ES-I3 (cell line): ENCODE results near the gene CAST.

Experiments
- H3K36me3 ChIP-seq: 2 replicates; pipeline ENCODE4 v1.6.1; 2013; ENCODE audit warnings: mild to moderate bottlenecking, low read length, control low read depth, moderate library complexity; ENCODE audit not compliant: insufficient read depth
- H3K4me1 ChIP-seq: 2 replicates; pipeline ENCODE4 v1.6.1; 2013; ENCODE audit warnings: mild to moderate bottlenecking, control low read depth, low read length; ENCODE audit not compliant: insufficient read depth
- H3K9ac ChIP-seq: 2 replicates; pipeline ENCODE4 v1.6.1; 2013; ENCODE audit warnings: low read depth, mild to moderate bottlenecking, low read length, moderate library complexity
- H3K9me3 ChIP-seq: 2 replicates; pipeline ENCODE4 v1.6.1; 2013; ENCODE audit warnings: mild to moderate bottlenecking, low read length, moderate library complexity; ENCODE audit not compliant: control insufficient read depth, insufficient read depth

CAST gene

GRCh38 chr5:96720408-96720807, 58.2 kb downstream of the CAST start:
- Histone ChIP-seq H3K36me3 (no peaks in the 10 kb centered on the region), H3K9me3 (no peaks in the 10 kb centered on the region), H3K9ac (no peak overlapping the region), H3K4me1 (no peaks in the 10 kb centered on the region; the same call in 1 of the 2 replicates)

DNA sequence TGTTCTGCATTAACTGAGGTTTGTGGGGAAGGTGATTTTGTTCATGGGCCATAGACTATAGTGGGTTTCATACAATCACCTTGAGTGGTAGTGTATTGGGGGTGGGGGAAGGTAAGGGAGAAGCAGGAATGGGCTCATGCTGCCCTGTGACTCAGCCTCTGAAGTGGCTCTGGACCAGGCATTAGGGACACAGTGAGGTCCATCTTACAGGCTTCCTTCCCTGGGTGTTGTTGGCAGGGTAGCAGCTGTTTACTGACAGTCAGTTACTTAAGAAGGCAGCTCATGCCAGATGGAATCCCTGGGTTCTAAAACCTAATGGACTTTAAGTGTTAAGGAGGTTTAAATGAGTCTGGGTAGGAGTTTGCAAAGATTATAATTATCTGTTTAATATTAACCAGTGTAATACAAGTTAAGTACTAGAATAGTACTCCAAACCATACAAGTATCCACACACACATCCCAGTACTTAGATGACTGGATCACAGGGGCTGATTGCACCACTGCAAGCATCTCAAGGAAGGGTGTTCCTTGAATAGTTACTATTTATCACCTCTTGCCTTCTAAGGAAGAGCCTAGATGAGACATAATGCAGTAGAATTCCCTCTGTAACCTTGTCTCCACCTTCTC, 59.3 kb downstream of the CAST start:
- H3K9ac ChIP-seq = no peak overlapping the region
- H3K9me3 ChIP-seq = no peaks in the 10 kb centered on the region
- H3K36me3 ChIP-seq = no peaks in the 10 kb centered on the region
- no peaks in the 10 kb centered on the region; the same call in 1 of the 2 replicates for H3K4me1 ChIP-seq

DNA sequence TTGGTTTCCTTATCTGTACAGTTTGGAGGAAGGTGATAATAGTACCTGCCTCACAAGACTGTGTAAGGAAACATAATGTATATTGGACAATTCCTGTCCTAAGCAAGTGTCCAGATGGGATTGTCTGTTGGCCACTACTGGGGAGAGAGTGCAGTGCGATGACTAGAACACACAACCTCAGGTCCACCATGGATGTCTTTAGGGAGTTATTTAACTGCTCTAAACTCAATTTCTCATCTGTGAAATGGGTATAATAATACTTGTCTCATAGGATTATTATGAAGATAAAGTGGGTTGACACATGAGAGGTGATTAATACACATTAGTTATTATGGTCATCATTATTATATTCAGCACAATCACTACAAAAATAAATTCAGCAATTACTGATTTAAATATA, 63.1 kb downstream of the CAST start:
- Histone ChIP-seq H3K36me3 (no peaks in the 10 kb centered on the region), H3K9ac (no peak overlapping the region), H3K4me1 (no peaks in the 10 kb centered on the region; the same call in 1 of the 2 replicates), H3K9me3 (no peaks in the 10 kb centered on the region)

DNA sequence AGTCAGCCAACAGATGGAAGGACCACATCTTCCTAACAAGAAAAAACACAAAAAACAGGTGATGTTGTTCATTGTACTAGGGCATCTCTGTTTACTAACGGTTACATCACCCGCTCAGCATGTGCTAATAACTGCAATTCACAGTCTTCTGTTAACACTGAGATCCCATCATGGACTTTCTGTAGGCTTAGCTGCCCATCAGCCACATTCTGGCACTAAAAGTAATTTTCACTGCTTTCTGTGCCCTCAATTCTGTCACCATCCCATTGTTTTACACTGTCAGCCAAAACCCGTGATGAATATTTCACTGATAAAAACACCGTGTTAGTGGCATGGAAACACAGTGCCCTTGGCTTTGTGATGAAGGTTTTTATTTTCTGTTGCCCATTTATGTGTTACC, 64.6 kb downstream of the CAST start:
- no peaks in the 10 kb centered on the region for H3K4me1 ChIP-seq
- no peaks in the 10 kb centered on the region for H3K36me3 ChIP-seq
- no peaks in the 10 kb centered on the region for H3K9me3 ChIP-seq
- no peak overlapping the region for H3K9ac ChIP-seq

GRCh38 chr5:96729156-96729555, 67.0 kb downstream of the CAST start:
- H3K4me1 ChIP-seq = peaks cover 5% of the 10 kb centered on the region; the same call in 1 of the 2 replicates
- H3K9ac ChIP-seq = no peak overlapping the region
- no peaks in the 10 kb centered on the region for H3K36me3 ChIP-seq
- H3K9me3 ChIP-seq = no peaks in the 10 kb centered on the region

DNA sequence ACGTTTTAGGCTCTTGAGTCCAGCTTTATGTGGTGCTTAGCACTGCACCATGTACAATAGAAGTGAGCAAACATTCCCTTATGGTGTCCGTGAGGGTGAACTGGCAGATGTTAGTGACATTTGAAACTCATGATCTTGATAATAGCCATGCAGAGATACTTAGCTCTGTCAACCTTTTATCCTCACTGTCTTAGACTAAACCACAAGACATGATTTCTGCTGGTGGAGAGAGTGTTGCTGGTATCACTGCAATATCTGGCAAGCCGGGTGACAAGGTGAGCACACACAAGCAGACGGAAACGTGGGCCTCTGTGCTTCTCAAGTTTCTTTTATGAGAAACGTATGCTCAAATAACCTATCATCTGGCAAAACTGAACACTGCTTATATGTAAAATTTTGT, 68.4 kb downstream of the CAST start:
- Histone ChIP-seq H3K36me3 (no peaks in the 10 kb centered on the region), H3K9ac (no peak overlapping the region), H3K9me3 (no peaks in the 10 kb centered on the region), H3K4me1 (peaks cover 19% of the 10 kb centered on the region)

GRCh38 chr5:96733771-96734500, 71.8 kb downstream of the CAST start:
- H3K9ac ChIP-seq = no peak overlapping the region

DNA sequence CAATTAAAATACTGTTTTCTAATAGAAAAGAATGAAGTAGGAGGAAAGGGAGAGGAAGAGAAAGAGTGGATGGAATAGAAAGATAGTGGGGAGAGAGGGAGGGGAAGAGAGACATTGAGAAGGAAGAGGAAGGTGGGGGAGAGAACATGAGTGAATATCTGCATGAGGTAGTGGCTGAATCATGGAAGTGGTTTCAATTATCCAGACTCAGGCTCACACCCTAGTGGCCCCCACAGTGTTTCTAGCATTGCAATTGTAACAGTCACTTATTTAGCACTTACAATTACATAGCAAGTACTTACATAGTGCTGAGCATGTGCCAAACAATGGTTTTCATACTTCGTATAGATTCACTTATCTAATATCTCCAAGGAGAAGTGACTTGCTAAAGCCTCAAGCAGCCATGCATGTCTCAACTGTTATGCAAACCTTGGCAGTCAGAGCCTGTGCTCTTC, 72.7 kb downstream of the CAST start:
- H3K9ac ChIP-seq = no peak overlapping the region
- H3K4me1 ChIP-seq = peaks cover 22% of the 10 kb centered on the region
- H3K36me3 ChIP-seq = no peaks in the 10 kb centered on the region

More at GRCh38 chr5:96733771-96734500, 71.8 kb downstream of the CAST start:
- Histone ChIP-seq H3K9me3 (no peaks in the 10 kb centered on the region), H3K36me3 (no peaks in the 10 kb centered on the region), H3K4me1 (peaks cover 22% of the 10 kb centered on the region)

GRCh38 chr5:96736937-96737336, 74.8 kb downstream of the CAST start:
- Histone ChIP-seq H3K4me1 (peaks cover 22% of the 10 kb centered on the region), H3K9me3 (no peaks in the 10 kb centered on the region), H3K9ac (no peak overlapping the region), H3K36me3 (no peaks in the 10 kb centered on the region)

More for the DNA sequence above, 72.7 kb downstream of the CAST start:
- no peaks in the 10 kb centered on the region for H3K9me3 ChIP-seq

- H3K9me3 ChIP-seq = no peaks in the 10 kb centered on the region
- no peak overlapping the region for H3K9ac ChIP-seq
- H3K4me1 ChIP-seq = peaks cover 11% of the 10 kb centered on the region
- H3K36me3 ChIP-seq = no peaks in the 10 kb centered on the region
These were observed 78.9 kb downstream of the CAST start for GRCh38 chr5:96741106-96741505.

GRCh38 chr5:96741891-96742309, 79.7 kb downstream of the CAST start:
- H3K9me3 ChIP-seq = no peaks in the 10 kb centered on the region
- no peak overlapping the region for H3K9ac ChIP-seq
- H3K36me3 ChIP-seq = no peaks in the 10 kb centered on the region

DNA sequence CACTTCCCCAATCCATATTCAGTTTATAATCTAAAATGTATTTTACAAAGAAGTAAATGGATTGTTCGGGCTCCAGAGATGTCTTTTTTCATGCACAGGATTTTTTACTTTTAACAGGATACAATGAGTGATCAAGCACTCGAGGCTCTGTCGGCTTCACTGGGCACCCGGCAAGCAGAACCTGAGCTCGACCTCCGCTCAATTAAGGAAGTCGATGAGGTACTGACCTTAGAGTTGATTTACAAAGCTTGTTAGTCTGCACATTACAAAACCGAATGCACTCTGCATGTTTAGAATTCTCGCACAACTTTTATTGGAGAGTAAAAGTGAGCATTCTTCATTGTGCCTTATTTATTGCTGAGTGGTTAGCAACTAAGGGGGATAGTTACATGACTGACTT, 80.4 kb downstream of the CAST start:
- Histone ChIP-seq H3K4me1 (peaks cover 11% of the 10 kb centered on the region), H3K36me3 (no peaks in the 10 kb centered on the region)

More at GRCh38 chr5:96741891-96742309, 79.7 kb downstream of the CAST start:
- peaks cover 11% of the 10 kb centered on the region for H3K4me1 ChIP-seq

DNA sequence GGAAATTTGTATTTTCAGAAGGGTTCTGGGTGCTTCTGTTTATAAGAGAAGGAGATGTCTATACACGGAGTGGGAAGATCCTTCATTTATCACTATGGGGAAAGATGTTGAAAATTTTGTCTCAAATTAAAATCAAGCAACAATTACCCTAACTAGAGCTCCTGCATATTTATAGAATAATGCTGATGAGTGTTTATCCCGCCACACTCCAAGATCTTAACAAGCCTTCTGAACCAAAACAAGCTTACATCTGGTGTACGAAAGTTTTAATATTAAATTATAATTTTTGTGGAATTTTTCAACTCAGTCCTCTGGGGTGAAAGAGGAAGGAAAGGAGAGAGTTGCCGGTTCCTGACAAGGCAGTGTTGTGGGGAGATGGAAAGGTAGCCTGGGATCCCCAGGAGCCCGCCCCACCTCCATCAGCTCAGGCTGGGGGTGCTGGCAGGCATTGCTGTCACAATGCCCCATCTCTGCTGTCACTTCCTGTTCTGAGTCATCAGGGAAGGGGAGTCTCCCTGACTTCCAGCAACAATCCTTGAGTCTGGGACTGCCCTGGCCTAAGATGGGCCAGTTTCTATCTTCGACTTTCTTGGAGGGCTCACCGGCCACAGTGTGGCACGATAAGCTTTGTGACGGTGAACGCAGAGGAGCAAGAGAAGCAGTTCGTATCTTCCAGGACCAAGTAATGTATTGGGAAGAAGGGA, 81.0 kb downstream of the CAST start:
- Histone ChIP-seq H3K4me1 (peaks cover 11% of the 10 kb centered on the region), H3K9ac (no peak overlapping the region), H3K9me3 (no peaks in the 10 kb centered on the region), H3K36me3 (no peaks in the 10 kb centered on the region)

More for the DNA sequence above, 80.4 kb downstream of the CAST start:
- Histone ChIP-seq H3K9me3 (no peaks in the 10 kb centered on the region), H3K9ac (no peak overlapping the region)

- no peak overlapping the region for H3K9ac ChIP-seq
- H3K9me3 ChIP-seq = no peaks in the 10 kb centered on the region
- H3K4me1 ChIP-seq = peaks cover 11% of the 10 kb centered on the region
- H3K36me3 ChIP-seq = no peaks in the 10 kb centered on the region
These were observed 81.6 kb downstream of the CAST start for GRCh38 chr5:96743805-96744204.
